GM12873 (cell line): ENCODE measurements around the gene CRYGA.

Experiments
- CTCF ChIP-seq: IDR thresholded peaks from 2 replicates; pipeline ENCODE4 v1.5.1; 2012; ENCODE audit warnings: low read depth, mild to moderate bottlenecking, moderate library complexity, low read length, control low read depth; ENCODE audit not compliant: insufficient read depth; ENCODE audit errors: missing control alignments

CRYGA gene

DNA sequence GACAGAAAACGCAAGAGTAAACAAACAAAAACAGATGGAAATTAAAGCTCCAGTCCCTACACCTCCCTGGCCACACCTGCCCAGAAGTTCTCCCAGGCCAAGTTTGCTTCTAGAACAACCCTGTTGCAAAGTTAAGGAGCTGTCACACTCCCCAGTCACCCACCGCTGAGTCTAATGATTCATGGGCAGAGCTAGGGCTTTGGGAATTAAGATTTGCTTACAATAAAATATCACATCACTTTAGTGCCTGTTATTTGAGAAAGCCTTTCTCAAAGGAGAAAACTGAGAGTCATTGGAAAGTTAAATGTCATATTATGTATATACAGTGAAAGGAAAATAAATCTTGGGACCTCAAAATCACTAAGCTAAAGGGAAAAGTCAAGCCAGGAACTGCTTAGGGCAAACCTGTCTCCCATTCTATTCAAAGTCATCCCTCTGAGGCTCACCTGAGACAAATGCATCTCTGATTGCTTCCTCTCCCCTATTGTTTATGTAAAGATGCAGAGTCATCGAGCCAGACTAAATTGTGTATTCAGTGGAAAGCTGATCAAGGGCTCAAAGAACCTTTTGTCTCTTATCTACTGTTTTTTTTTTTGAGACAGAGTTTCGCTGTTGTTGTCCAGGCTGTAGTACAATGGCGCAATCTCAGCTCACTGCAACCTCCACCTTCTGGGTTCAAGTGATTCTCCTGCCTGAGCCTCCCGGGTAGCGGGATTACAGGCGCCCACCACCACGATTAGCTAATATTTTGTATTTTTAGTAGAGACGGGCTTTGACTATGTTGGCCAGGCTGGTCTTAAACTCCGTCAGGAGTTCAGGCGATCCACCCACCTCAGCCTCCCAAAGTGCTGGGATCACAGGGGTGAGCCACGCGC lies 20.2 kb downstream of the CRYGA start:
- no peak for TF ChIP-seq CTCF

- TF ChIP-seq CTCF, result no peak
Measured at GRCh38 chr2:208142240-208142924, 21.0 kb downstream of the CRYGA start.

- no peak for TF ChIP-seq CTCF
Measured at GRCh38 chr2:208139447-208139846, 23.9 kb downstream of the CRYGA start.

DNA sequence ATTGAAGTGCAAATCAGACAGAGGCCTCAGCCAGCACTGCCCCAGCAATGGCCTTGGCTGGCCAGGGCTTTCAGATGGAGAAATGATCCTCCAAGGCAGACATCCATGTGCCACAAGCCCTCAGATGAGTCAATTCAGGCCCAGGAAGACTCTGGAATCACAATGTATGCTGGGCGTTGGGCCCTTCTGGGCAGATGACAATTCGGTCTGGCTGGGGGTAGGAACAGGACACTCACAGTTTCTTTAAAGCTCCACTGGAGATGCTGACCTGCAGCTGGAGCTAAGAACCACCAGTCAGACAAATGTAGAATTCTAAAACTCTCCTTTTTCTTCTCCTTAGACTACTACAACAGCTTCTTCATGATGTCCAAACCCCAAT lies 26.7 kb downstream of the CRYGA start:
- no peak for TF ChIP-seq CTCF

- no peak for TF ChIP-seq CTCF
Measured at GRCh38 chr2:208135794-208136715, 27.3 kb downstream of the CRYGA start.

GRCh38 chr2:208134928-208135586 lies 28.3 kb downstream of the CRYGA start:
- no peak for TF ChIP-seq CTCF
